Body of pancreas (tissue), 4 donors: ENCODE data around the gene ALPL. TPM values are rescaled to one million over a fixed set of nuclear protein-coding genes. Genes with fewer than 3 reads are reported as not detected.

Experiments
- ATAC-seq: fragments of 150-250 bp; one replicate; pipeline ENCODE4 v1.9.1; 2016
- DNase-seq, 4 donors: peaks; one replicate each; pipeline ENCODE4 v3.0.0-alpha.2; 2019
- H3K27ac ChIP-seq, 4 donors: fragments of 200-600 bp; sonication (generic); 1 replicate in 3 of 4; 2 replicates in 1 of 4; pipeline versions ENCODE4 v1.5.1 to v1.6.1; 2016 to 2019; ENCODE audit warnings: mild to moderate bottlenecking in 1 of 4, mixed read lengths in 1 of 4, moderate library complexity in 1 of 4
- H3K27me3 ChIP-seq, 2 donors: fragments of 200-600 bp; sonication (generic); one replicate each; pipeline ENCODE4 v1.6.0; 2016; ENCODE audit warnings: mild to moderate bottlenecking in 1 of 2
- H3K36me3 ChIP-seq, 2 donors: fragments of 200-600 bp; sonication (generic); replicated peaks in 1 of 2; 2 replicates each; pipeline ENCODE4 v1.5.1; 2016; ENCODE audit warnings: low read depth in 2 of 2; ENCODE audit not compliant: insufficient read depth in 1 of 2
- H3K4me1 ChIP-seq: fragments of 200-600 bp; sonication (generic); one replicate; pipeline ENCODE4 v1.6.0; 2016
- H3K4me3 ChIP-seq, 2 donors: fragments of 200-600 bp; sonication (generic); 1 replicate in 1 of 2; 2 replicates in 1 of 2; pipeline ENCODE4 v1.5.1; 2016 to 2019
- H3K9me3 ChIP-seq, 3 donors: fragments of 200-600 bp; sonication (generic); 1 replicate in 2 of 3; 2 replicates in 1 of 3; pipeline ENCODE4 v1.5.1; 2016
- CTCF ChIP-seq, 7 experiments: fragments of 450-650 bp in 4 of 7; fragments of 200-600 bp in 3 of 7; sonication (generic) in 3 of 7; IDR thresholded peaks; one replicate each; pipeline ENCODE4 v1.5.1; 2016 to 2019; ENCODE audit warnings: antibody characterized with exemption in 7 of 7
- POLR2A ChIP-seq, 3 donors: fragments of 450-650 bp; IDR thresholded peaks; one replicate each; pipeline ENCODE4 v1.6.1; 2016; ENCODE audit warnings: antibody characterized with exemption in 3 of 3, mild to moderate bottlenecking in 2 of 3
- WGBS, 2 donors: methylation state at CpG; one replicate each; pipeline ENCODE4 v1.1.5; 2017; 5-methylcytosine and 5-hydroxymethylcytosine counted together
- intact Hi-C: fragments of 100-400 bp; cut with DNase I; formaldehyde crosslinking; loops from one replicate; pipeline ENCODE4 v1.15.1; 2023
- total RNA-seq, 2 donors: library from RNA; depleted of rRNA; stranded (reverse); fragments of >200 nt; gene quantifications; one replicate each; pipeline ENCODE4 v1.1.0, GENCODE V29; 2016

Gene ALPL
- total RNA-seq, 2 donors from 2014 or later = 3.4 to 10.9 TPM

DNA sequence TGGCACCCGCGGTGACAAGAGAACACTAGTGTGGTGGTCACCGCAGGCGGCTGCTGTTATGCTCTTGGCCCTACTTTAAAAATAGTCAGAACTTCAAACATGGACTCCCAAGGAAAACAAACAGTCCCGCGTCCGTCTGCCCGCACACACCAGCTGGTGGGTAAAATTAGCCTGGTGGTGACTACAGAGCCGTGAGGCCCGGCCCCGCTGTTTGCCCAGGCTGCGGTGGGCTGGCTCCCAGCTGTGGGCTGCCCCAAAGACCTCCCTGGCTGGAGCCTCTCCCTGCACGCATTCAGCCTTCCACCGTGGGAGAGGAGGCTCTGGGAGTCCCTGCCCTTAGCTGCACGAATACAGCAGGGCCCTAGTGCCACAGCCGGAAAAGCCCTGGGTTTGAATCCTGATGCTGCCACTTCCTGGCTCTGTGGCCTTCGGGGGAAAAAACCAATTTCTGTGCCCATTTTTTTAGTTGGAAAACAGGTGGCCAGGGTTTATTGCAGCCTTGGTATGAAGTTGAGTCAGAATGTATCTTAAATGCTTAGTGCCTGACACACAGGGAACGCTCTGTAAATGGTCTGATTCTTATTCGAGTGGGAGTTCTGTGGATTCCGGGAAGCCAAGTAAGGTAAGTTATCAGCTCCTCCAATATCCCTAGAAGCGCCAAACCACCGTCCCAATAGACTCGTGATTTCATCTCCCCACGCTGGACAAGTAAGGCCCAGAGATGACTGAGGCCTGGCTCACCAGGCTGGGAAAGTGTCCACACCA is 58.2 kb downstream of the ALPL start:
- no peak for DNase-seq
- Histone ChIP-seq H3K36me3 (no peaks in the 10 kb centered on the region), H3K27ac (no peak overlapping the region), H3K4me1 (no peaks in the 10 kb centered on the region), H3K9me3 (no peaks in the 10 kb centered on the region), H3K27me3 (no peaks in the 10 kb centered on the region), H3K4me3 (no peak overlapping the region)
- intact Hi-C loops = no loop called here
- no peak for ATAC-seq
- WGBS, 2 donors = 84 to 85% methylated on average over 12 to 24 of the region's 24 CpGs
- no peak for TF ChIP-seq POLR2A (IDR thresholded peaks at IDR 0.05)
- no peak for TF ChIP-seq CTCF (IDR thresholded peaks at IDR 0.05)

DNA sequence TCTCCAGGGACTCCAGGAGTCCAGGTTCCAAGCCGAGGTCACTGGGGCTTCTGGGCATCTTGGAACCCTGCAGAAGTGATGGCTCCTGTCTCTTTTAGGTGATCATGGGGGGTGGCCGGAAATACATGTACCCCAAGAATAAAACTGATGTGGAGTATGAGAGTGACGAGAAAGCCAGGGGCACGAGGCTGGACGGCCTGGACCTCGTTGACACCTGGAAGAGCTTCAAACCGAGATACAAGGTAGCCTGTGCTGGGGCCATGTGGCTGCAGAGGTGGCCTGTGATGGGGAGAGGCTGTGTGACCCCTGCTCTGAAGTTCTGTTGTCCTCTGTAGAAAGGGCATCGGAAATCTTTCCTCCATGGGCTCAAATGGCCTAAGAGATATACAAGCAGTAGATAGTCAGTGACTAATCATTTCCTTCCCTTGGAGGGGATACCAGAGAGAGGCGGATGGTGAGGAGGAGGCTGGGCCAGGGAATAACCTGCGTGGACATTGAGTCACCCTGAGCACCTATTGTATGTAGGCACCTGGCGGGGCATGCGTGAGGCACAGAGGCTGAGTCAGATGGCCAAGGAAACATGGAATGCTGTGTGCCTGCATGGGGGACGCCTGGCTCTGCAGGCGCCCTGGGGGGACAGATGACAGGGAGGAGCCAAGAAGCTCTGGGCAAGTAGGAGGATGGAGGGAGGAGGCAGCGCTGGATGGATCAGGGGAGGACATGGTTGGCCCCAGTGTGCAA is 59.0 kb downstream of the ALPL start:
- 86% methylated on average over 13 to 15 of the region's 15 CpGs for WGBS, 2 donors
- H3K27ac ChIP-seq = no peak overlapping the region
- no peak for DNase-seq
- H3K4me3 ChIP-seq = no peak overlapping the region
- no peaks in the 10 kb centered on the region for H3K27me3 ChIP-seq
- no peak for ATAC-seq
- no peaks in the 10 kb centered on the region for H3K36me3 ChIP-seq
- TF ChIP-seq POLR2A (IDR thresholded peaks at IDR 0.05) (no peak), CTCF (IDR thresholded peaks at IDR 0.05) (no peak)
- intact Hi-C loops = no loop called here
- H3K9me3 ChIP-seq = no peaks in the 10 kb centered on the region
- no peaks in the 10 kb centered on the region for H3K4me1 ChIP-seq

GRCh38 chr1:21568809-21569385 is 59.7 kb downstream of the ALPL start:
- ATAC-seq = no peak
- 71 to 85% methylated on average over 6 to 10 of the region's 10 CpGs for WGBS, 2 donors
- H3K27ac ChIP-seq = no peak overlapping the region
- DNase-seq = no peak
- H3K36me3 ChIP-seq = no peaks in the 10 kb centered on the region
- H3K4me1 ChIP-seq = peaks cover 1% of the 10 kb centered on the region
- H3K9me3 ChIP-seq = no peaks in the 10 kb centered on the region
- H3K27me3 ChIP-seq = no peaks in the 10 kb centered on the region
- intact Hi-C loops = no loop called here
- no peak overlapping the region for H3K4me3 ChIP-seq
- TF ChIP-seq POLR2A (IDR thresholded peaks at IDR 0.05) (no peak), CTCF (IDR thresholded peaks at IDR 0.05) (no peak)

DNA sequence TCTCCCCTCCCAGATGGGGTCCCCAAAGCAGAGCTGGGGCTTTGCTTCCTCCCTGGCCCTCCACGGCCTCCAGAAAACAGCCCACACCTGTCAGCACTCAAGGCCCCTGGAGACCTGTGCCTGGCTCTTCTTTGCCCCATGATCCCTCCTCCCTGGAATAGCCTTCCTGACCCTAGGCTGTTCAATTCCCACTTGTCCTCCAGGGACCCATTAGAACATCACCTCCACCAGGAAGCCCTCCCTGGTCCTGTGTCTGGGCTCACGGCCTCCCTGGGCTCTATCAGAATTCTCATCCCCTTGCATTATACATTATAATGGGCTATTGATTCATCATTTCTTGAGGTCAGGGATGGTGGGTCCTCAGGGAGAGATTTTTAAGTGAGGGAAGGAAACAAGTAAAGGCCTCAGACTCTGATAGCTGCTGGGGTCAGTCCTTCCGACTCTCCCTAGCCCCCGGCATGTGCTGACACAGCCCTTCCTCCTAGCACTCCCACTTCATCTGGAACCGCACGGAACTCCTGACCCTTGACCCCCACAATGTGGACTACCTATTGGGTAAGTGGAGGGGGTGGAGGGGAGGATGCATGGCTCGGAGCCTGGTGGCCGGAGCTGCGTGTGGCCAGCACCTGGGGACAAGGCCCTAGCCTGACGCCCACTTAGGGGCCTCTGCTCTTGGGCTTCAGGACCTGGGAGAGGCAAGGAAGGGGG is 60.8 kb downstream of the ALPL start:
- H3K9me3 ChIP-seq = no peaks in the 10 kb centered on the region
- intact Hi-C loops = no loop called here

More for the DNA sequence above, 60.8 kb downstream of the ALPL start:
- Histone ChIP-seq H3K36me3 (no peaks in the 10 kb centered on the region), H3K4me3 (no peak overlapping the region), H3K27me3 (no peaks in the 10 kb centered on the region), H3K27ac (no peak overlapping the region), H3K4me1 (peaks cover 4% of the 10 kb centered on the region)
- DNase-seq = no peak
- no peak for ATAC-seq
- WGBS, 2 donors = 79 to 94% methylated on average over 10 of the region's 10 CpGs
- TF ChIP-seq POLR2A (IDR thresholded peaks at IDR 0.05) (no peak), CTCF (IDR thresholded peaks at IDR 0.05) (no peak)
